Stimulated activated CD4-positive, alpha-beta T cell treated with anti-CD3 and anti-CD28 coated beads, Interleukin-1b, Interleukin-23, amount 100 ng/mL, for 4 hours (primary cell): Measurements from ENCODE around the gene ARHGEF17.

Experiments used
- DNase-seq, 2 donors: peaks; one replicate each; pipeline ENCODE4 v3.0.0-alpha.2; 2020; ENCODE audit warnings: low read depth in 2 of 2

ARHGEF17 gene

DNA sequence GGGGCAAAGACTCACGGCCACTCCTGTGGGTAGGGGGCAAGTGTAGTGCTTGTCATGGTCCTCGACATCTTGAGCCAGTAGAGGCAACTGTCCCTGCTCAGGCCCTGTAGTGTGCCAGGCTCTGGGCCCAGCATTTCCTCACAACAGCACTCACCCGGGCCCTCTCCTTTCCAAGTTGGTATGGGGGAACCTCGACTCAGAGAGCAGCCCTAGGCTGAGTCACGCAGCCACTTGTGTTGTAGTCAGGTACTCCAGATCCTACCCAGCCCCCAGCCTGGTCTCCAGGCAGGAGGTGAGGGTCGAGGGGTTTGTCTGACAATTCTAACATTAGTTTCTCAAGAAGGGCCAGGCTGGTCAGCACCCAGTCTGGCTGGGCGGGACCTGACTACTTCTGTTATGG is 72.3 kb downstream of the ARHGEF17 start:
- no peak for DNase-seq

DNA sequence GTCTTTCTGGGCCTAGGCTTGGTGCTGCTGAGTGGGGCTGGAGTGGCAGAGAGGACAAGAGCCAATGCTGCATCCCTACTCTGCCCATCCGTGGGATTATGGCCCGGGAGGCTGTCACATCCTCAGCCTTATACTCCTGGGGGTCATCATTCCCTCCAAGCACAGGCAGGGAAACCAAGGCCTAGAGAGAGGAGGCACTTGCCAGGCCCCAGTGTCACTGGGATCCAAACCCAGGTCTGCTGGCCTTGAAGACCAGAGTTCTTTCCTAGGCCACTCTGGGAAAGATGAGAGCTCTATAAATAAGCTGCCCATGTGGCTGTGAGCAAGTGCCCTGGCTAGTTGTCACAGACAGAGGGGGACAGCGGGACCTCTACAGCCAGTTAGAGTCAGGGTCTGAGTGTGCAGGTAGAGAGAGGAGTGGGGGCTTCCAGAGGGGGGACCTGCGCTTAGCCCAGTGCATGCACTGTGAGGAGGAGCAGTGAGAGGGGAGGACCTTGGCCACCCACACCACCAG is 72.9 kb downstream of the ARHGEF17 start:
- DNase-seq = no peak

DNA sequence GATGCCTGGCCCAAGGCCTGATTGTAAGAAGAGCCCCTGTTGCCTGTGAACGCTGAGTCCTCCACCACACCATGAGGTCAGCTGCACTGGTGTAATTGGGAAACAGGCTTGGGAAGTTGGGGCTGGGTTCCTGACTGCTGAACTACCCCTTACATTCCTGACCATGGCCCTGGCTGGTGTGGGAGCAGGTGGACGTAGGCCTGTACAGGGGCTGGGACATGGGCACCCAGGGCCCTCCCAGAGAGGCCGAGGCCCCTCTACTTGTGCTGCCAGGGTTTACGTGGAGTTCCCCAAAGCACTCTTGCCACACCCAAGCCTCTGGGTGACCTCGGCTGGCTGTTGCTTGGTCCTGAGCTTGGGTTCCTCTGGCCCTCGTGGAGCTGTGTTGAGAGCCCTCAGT is 73.5 kb downstream of the ARHGEF17 start:
- no peak for DNase-seq

DNA sequence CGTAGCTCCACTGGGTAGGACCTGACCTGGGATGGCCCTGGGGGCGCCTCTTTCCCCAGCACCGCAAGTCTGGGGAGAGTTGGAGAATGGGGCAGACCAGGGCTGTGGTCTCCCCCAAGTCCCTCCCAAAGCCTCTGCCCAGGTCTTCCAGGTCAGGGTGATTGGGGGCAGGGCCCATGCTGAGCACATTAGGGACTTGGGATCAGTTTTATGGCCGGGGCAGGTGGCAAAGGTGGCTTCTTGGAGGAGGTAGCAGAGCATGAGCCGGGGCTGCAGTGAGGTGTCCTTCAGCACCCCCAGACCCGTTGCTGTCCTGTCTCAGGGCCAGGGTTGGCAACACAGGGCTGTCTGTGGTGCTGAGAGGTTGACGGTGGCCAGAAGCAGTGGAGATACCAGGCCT is 74.1 kb downstream of the ARHGEF17 start:
- DNase-seq = no peak

DNA sequence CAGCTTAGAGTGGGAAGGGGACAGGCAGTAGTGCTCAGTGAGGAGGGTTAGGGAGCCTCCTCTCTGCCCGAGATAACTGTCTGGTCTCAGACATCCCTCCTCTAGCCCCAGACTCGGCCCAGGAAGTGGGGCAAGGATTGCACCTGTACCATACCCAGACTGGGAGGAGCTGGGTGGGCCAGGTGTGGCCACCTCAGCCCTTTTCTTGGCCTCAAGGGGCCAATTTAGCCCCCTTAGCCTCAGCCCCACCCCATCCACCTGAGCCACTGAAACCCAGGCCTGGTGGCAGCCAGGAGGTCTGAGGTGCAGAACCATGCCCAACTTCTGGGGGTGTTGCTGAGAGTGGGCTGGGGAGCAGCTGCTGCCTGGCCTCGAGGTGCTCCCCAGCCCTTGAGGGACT is 74.7 kb downstream of the ARHGEF17 start:
- no peak for DNase-seq

DNA sequence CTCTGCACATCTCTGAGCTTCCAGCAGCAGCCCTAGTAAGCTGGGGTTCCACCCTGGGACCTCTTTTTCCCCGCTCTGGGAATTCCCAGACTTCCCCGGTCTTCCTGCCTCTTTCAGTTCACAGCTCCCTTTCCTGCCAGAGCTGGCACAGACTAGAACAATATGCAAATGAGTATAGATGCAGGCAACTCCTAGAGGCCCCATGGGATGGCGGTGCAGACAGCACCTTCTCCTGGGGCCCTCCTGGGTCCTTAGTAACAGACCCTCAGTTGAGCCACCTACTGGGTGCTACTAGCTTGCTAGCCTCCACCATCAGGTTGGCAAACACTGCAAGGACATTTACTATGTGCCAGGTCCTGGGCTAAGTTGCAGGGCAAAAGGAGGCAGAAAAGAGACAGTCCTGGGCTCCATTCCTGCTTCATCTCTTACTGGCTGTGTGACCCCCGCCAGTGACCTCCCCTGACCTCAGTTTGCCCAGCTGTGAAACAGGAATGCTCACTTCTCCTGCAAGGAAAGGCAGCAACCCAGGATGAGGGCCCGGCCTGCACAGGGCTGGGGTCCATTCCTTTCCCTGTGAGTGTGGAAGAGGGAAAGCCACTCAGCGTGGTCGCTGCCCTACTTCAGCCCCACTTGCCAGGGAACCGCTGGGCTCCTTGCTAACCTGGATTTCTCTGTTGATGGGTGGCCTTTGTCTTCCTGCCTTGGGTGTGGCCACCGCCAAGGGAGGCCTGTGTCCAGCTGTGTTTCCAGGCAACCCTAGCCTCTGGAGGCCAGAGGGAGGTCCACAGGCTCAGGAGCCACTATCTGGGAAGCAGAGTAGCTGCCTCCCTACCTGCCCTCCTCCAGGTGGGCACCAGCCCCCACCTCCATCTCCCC is 75.4 kb downstream of the ARHGEF17 start:
- no peak for DNase-seq

DNA sequence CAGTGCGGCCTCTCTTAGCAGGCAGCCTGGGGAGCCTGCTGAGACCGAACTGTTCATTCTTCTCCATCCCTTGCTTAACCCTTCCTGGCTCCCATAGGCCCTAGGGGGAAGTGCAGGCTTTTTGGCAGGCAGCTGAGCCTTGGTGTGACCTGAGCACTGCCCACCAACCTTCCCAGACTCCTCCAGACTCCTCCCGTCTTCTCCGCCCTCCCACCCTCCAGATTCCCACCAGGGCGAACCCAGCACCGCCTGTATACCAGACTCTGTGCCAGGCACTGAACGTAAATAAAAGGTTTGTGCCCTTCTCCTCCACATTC is 76.0 kb downstream of the ARHGEF17 start:
- DNase-seq = no peak

DNA sequence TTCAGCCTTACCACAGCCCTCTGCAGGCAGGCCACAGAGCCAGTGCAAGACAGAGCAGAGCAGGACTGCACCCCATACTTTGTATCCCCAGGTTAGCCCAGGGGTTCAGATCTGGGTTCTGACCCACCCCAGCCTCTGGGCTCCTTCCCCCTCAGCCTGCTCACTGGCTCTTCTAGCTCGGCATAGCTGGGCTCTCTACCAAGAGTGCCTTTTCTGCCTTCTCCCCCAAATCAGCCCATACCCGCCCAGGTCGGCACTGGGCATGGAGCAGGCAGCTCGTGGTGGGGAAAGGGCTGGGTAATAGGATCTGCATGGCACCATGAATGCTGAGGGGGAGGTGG is 76.4 kb downstream of the ARHGEF17 start:
- no peak for DNase-seq

DNA sequence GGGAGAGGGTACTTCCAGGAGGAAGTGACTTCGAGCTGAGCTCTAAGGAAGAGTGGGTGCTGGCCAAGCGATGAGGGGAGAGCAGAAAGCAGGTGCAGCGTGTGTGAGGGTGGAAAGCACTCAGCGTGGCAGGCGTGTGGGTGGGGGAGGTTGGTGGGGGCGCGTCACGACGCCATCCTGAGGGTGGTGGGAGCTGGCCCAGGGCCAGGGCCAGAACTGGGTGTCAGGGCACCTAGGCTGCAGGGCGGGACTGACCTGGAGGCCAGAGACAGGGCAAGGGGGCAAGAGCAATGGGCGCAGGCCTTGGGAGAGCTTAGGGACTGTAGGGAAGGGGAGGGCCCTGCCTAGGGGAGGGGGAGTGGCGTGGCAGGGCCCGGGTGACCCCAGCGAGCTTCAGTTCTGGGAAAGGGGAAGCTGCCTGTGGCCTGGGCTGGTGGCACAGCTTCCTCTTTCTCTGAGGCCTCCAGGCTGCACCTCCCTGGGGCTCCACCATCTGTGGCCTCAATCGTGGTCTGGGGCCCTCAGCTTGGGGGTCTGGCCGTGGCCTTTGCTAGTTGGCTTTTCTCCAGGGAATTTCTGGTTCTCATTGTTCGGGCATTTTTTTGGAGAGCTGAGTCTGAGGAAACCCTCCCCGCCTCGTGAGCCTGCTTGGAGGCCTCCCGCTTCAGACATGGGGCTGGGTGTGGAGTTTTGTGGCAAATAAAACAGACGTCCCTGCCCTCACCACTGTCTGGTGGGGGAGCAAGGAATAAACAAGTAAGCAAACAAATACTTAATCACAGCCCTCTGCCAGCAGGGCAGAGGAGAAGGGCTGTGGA is 77.0 kb downstream of the ARHGEF17 start:
- DNase-seq = peak in 1 of 2 donors; percentile 36

DNA sequence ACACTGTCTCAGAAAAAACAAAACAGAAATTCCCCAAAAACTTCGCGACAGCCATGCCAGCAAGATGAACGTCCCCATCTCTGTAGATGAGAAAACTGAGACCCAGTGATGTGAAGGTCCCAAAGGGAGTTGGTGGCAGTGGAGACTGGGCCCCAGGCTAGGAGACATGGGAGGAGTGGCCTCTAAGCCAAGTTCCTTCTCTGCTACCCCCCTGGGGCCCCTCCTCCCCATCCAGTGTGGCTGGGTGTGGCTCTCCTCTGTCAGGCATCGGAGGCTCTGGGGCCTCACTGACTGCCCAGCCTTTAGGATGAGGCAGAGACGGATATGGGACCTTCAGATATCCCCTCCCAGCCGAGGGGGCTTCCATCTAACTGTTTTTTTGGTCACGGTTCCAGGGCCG is 77.9 kb downstream of the ARHGEF17 start:
- no peak for DNase-seq

DNA sequence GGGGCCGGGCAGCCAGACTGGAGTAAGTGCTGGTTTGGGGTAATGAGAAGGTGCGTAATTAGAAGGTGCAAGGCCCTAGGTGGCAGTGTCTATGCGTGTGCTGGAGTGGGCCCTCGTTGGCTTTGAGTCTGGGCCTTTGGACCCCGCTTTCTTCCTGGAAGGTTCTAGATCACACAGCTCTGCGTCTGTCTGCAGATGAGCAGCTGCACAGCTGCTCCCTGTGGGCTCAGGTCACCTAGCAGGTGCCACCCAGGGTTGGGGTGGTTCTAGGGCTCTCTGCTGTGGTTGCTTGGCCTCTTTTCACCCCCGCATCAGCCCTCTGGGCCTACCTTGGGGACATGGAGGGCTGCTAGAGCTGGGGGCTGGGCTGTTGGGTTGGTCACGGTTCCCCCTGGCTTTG is 78.5 kb downstream of the ARHGEF17 start:
- no peak for DNase-seq

DNA sequence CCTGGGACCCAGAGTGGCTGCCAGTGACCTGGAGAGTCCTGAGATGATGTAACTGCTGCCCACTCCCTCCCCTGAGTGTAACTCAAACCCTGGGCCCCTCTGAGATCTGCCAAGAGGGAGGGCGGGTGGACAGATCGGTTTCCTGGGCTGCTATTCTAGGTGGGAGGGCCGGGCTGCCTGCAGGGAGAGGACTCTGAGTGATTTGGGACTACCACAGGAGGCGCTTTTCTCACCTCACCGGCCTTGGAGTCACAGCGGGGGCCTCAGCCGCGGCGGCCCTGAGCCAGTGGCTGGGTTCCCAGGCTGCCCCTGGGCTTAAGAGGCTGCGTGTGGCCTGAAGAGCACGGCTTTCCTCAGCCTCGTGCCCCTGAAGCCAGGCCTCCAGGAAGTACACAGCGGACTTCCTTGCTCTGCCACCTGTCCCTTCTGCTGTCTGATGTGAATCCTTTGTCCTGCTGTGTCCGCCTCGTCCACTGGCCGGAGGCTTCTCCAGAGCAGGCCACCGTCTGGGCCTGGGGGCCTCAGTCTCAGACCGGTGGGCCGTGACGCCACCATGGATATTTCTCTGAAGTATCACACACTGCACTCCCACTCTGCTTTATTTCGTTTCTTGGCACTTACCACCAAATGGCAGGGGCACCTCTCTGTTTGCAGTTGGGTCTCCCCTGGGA is 79.7 kb downstream of the ARHGEF17 start:
- no peak for DNase-seq

DNA sequence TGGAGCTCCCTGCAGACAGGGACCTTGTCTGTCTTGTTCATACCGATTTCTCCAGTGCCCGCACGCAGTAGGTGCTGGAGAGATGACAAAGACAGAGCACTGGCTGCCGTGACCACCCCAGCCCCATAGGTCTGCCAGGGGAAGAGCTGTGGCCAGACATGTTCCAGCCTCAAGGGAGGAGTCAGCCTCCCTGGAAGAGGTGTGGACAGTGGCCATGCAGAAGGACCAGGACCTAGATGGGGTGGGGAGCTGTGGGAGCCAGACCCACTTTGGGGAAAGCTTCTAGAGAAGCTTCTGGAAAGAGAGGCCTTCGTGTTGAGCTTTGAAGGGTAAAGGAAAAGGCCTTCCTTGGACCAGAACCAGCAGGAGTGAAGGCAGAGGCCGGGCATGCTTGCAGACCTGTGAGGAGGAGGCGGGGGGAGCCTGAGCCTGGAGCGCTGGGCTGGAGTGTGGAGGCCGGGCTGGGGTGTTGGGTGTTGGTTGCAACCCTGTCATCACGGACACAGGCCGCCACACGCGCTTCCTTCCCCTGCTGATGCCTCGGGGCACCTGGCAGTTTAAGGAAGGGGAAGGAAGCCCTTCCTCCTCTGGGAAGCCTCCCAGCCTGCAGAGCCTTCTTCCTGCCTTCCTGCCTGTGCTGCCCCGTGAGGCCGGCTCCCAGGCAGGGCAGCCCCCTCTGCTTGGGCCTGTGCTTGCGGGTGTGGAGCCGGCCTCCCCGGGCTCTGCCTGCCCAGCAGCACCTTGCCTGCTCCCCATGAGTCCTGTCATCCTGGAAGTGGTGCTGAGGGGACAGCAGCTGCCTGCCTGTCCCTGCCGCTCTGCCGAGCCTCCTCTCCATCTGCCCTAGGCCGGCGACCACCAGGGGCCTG is 80.4 kb downstream of the ARHGEF17 start:
- DNase-seq = no peak

DNA sequence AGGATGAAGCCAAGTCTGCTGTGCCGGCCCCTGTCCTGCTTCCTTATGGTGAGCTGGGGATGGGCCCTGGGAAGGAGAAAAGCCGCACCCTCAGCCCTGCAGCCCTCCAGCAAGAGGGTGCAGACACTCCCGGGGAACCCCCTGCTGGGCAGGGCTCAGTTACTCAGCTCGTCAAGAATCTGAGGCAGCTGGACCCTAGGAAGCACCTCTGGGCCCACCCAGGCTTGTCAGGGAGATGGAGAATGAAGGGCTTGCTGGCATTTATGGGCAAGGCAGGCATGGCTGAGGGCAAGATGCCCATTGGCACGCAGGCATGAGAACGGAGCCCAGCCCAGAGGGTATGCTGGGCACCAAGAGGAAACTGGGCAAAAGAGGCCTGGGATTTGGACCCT is 81.1 kb downstream of the ARHGEF17 start:
- DNase-seq = no peak

DNA sequence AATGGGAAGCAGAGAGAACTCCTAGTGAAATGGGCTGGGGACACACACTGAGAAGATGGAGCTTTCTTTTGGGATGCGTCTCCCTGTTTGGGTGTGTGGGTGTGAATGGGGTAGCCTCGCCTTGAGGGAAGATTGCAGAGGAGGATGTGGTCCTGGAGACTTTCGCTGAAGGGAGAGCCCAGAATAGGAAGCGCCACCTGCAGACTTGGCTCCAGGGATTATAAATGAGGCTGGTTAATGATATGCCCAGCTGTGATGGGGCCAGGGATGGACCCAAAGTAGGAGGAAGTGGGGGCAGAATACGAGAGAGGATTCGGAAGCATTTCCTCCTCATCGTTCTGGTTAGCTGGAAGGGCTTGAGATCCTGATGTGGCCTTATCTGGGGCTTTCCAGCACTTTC is 81.8 kb downstream of the ARHGEF17 start:
- no peak for DNase-seq

DNA sequence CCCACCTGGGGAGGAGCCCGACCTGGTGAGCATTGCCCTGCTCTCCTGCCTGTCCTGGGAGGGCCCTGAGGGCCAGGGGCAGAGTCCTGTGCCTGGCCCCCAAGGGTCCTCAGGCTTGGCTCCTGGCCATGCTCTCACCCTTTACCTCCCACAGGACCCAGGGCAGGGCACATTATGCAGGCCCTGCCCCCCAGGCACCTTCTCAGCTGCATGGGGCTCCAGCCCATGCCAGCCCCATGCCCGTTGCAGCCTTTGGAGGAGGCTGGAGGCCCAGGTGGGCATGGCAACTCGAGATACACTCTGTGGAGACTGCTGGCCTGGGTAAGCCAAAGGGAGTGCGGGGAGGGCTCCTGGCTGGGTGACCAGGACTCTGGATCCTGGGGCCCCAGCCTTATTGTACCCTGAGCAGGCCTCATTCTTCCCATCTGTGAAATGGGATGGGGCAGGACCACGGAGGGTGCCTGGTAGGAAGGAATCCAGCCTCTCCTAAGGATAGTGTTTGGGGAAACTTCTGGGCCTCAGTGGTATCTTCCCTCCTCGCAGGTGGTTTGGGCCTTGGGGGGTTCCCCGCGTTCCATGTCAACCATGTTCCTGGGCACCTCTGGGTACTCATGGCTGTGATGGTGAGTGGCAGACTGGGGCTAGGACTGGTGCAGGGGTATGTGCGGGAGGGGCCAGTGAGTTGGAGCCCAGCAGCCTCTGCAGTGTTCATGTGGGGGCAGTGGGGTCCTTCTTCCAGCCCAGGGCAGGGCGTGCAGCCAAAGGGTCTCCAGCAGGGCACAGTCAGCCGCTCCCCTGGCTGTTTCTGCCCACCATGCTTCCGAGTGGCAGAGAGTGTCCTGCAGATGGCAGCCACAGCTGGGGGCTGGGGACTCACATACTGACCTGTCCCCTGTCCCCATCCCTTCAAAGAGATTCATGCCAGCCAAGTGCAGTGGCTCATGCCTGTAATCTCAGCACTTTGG is 82.8 kb downstream of the ARHGEF17 start:
- DNase-seq = no peak

DNA sequence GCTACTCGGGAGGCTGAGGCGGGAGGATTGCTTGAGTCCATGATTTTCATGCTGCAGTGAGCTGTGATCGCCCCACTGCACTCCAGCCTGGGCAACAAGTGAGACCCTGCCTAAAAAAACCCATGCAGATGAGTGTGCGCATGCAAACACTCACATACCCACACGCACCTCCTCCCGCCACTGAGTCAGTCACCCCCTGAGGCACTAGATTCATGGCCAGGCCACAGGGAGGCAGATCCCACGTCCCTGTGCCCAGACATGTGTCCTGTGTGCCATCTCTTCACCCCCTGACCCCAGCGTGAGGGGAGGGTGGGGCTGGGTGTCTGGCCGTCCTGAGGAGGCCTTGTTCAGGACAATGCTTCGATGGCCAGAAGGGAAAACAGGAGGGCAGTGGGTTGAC is 83.6 kb downstream of the ARHGEF17 start:
- DNase-seq = no peak

DNA sequence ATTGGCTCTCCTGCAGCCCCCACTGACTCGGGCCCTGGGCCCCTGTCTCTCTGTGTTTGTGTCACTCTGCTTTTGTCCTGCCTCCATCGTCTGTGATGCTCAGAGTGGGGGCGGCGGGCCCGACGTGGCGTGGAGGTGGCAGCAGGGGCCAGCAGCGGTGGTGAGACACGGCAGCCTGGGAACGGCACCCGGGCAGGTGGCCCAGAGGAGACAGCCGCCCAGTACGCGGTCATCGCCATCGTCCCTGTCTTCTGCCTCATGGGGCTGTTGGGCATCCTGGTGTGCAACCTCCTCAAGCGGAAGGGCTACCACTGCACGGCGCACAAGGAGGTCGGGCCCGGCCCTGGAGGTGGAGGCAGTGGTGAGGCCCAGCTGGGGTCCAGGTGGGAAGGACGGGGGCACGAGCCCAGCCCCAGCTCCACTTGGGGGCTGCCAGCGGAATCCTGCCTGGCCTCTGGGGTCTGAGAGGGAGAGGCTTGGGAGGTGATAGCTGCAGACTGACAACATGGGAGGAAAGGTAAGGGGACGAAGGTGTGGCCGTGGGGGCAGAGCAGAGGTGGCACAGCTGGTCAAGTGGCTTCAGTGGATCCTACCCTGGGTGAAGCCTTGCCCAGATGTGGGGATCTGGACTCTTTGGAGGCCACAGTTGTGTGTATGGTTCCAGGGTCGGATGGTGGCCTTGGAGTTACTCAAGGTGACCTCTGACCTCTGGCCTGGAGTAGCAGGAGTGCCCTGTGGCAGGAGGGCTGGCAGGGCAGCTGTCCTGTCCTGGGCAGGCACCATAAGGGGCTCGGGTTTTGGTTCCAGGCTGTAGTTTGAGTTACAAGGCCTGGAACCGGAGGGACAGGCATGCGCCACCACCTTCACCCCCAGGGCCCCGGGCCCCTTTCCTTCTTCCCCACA is 84.3 kb downstream of the ARHGEF17 start:
- no peak for DNase-seq

DNA sequence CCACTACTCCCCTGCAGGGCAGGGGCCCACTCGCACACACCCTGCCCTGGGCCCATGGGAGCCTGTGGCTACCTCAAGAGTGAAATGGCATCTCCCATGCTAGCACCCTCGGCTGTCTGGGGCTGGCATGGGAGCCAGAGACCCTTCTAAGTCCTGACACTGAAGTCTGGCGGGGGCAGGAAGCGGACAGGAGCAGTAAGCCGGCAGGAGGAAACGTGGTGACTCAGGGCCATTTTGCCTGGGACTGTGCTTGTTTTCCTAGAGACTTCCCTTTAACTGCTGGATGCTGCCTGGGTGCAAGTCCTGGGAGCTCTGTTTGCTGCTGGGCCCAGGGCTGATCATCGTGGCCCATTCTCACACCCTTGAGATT is 84.9 kb downstream of the ARHGEF17 start:
- no peak for DNase-seq
